Skeletal muscle tissue (tissue), 4 donors: ENCODE data around the gene SRL. TPM values are rescaled to one million over a fixed set of nuclear protein-coding genes. Genes with fewer than 3 reads are reported as not detected.
"Not testable (repeated sequence)": the region's sequence is repeated elsewhere in the genome, so short reads cannot be mapped to it uniquely, and the experiment has no call there.

Experiments used
- H3K27ac ChIP-seq: one replicate; pipeline ENCODE4 v1.7.0; 2013; ENCODE audit warnings: mild to moderate bottlenecking, low read depth, low read length, inconsistent platforms
- H3K27me3 ChIP-seq, 3 donors: one replicate each; pipeline ENCODE4 v1.7.0; 2013; ENCODE audit warnings: low read length in 3 of 3; ENCODE audit not compliant: control insufficient read depth in 3 of 3, insufficient read depth in 3 of 3
- H3K36me3 ChIP-seq, 3 donors: one replicate each; pipeline ENCODE4 v1.7.0; 2013; ENCODE audit warnings: low read length in 3 of 3; ENCODE audit not compliant: control insufficient read depth in 3 of 3, insufficient read depth in 3 of 3
- H3K4me1 ChIP-seq, 3 donors: one replicate each; pipeline ENCODE4 v1.7.0; 2013; ENCODE audit warnings: low read length in 3 of 3, mild to moderate bottlenecking in 3 of 3; ENCODE audit not compliant: control insufficient read depth in 3 of 3, insufficient read depth in 3 of 3
- H3K4me3 ChIP-seq, 3 donors: one replicate each; pipeline ENCODE4 v1.7.0; 2013; ENCODE audit warnings: low read length in 3 of 3
- H3K9ac ChIP-seq, 3 donors: one replicate each; pipeline ENCODE4 v1.7.0; 2013; ENCODE audit warnings: low read length in 3 of 3, mild to moderate bottlenecking in 3 of 3, moderate library complexity in 2 of 3, low read depth in 1 of 3
- H3K9me3 ChIP-seq, 3 donors: one replicate each; pipeline ENCODE4 v1.7.0; 2013; ENCODE audit warnings: low read length in 3 of 3; ENCODE audit not compliant: control insufficient read depth in 3 of 3
- total RNA-seq: library from RNA; depleted of rRNA; stranded (reverse); fragments of >200 nt; gene quantifications from one replicate; pipeline ENCODE4 v1.2.3, GENCODE V29; 2014
- donor health status: Osteomylitis.

Gene SRL
- total RNA-seq, 1 donor from 2014 or later = 230 TPM

DNA sequence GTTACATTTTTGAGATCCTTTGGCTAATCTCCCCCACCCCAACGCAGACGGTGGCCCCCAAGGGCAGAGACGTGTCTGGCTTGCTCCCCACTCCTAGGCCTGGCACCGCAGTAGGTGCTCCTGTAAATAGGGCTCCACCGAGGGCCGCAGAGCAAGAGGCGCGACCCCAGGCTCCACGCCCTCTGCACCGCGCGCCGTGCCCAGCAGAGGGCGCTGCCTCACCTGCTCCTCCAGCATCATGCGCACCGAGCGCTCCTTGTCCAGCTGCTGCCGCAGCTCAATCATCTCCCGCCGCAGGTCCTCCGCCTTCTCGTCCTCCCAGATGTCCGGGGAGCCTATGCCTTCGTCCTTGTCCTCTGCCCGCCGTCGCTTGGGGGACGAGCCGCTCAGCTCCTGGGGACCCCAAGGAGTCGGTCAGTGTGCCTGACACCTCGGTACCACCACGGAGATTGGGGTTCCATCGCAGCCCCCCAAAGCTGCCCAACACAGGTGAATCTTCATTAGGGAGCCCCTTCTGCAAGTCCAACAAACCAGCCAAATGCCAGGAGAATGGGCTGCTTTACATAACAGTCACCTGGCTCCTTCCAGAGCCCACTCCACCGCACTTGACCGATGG is 19.8 kb upstream of the SRL start:
- Histone ChIP-seq H3K4me1 (peaks cover 9 to 19% (median 11%) of the 10 kb centered on the region in 3 donors), H3K9me3 (no peaks in the 10 kb centered on the region), H3K4me3 (no peak overlapping the region), H3K27me3 (no peaks in the 10 kb centered on the region), H3K9ac (no peak overlapping the region), H3K27ac (no peak overlapping the region), H3K36me3 (peaks cover 15 to 28% (median 15%) of the 10 kb centered on the region in 3 donors)

DNA sequence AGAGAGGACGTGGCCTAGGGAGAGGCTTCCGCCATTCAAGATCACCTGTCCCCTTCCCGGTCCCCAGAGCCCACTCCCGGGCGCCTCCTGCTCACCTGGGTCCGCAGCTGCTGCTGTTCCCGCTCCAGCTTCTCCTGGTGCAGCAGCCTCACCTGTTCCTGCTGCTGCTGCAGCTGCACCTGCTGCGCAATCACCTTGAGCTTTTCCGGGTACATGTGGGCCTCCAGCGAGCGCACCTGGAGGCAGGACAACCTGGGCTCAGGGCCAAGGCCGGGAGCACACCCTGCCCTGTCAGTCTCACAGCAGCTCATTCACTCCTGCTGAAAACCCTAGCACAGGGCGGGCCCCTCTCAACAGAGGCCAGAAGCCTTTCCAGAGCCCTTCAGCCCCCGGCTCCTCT is 18.5 kb upstream of the SRL start:
- H3K4me1 ChIP-seq = peaks cover 9 to 16% (median 9%) of the 10 kb centered on the region in 3 donors
- no peaks in the 10 kb centered on the region for H3K27me3 ChIP-seq
- H3K9ac ChIP-seq = no peak overlapping the region
- H3K4me3 ChIP-seq = no peak overlapping the region
- no peaks in the 10 kb centered on the region for H3K9me3 ChIP-seq
- H3K27ac ChIP-seq = no peak overlapping the region
- peaks cover 13 to 28% (median 15%) of the 10 kb centered on the region in 3 donors for H3K36me3 ChIP-seq

DNA sequence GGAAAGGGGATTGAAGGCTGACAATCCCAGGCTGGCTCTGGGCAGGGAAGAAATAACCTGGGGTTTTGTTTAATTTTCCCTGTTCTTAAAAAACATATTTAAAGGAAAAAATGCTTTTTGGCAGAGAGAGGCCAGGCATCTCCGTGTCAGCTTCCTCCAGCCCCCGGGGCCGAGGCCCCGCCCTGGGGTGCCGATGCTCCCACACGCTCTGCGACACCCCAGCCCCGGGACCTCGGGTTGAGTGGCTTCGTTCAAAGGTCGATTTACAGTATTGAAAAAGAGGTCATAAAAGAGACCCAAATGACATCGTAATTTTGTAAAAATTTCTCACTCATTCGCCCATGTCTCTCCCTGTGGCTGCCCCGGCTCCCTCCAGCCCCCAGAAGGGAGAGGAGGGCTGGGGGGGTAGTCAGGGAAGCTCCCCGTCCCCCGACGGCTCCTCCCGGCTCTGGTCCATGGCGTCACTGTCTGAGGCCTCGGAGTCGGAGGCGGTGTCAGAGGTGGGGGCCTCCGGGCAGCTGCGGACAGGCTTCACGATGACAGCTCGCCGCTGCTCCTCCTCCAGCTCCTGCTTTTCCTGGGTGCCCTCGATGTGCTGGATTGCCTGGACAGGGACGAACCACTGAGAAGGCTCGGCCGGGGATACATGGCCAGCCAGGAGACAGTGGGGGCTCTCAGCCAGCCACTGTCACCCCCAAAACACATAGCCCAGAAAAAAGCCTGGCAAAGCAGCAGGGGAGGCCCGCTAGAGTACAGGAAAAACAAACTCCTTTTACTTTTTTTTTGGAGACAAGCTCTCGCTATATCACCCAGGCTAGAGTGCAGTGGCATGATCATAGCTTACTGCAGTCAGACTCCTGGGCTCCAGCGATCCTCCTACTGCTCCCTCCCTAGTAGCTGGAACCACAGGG is 16.0 kb upstream of the SRL start:
- Histone ChIP-seq H3K36me3 (peaks cover 13 to 28% (median 15%) of the 10 kb centered on the region in 3 donors), H3K4me1 (peaks cover 2 to 5% (median 5%) of the 10 kb centered on the region in 3 donors), H3K27me3 (no peaks in the 10 kb centered on the region), H3K27ac (peak overlapping the region; percentile 44), H3K9me3 (no peaks in the 10 kb centered on the region), H3K4me3 (no peak overlapping the region), H3K9ac (no peak overlapping the region)

DNA sequence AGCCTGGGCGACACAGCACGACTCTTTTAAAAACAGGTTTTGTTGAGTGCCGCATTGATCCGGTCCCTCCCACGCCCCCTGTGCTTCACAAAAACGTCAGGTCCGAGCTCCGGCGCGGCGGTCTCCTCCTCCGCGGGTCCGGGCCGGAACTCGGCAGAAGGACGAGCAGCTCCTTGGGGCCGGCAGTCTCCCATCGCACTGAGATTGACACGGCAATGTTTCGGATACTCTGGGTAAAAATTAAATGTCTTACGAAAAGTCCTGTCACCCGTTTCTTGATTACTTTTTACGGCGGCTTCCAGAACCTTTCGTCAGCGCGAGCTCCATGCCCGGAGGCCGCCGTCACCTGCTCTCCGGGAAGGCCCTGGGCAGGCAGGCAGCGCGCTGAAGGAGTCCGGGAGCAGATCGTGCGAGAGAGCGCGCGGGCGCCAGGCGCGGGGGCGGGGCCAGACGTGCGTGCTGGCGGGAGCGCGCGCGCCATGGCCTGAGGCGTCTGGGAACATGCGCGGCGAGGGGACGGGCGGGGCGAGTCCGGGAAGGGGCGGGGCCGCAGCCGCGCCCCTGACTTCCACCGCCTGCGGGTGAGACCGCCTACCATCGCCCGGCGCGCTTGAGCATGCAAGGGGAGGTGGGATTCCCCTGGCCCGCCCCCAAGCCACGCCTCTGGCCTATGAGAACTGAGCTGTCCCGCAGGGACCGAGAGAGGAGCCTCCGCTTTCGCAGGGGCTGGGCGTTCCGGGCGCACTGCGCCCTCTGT is 11.7 kb upstream of the SRL start:
- Histone ChIP-seq H3K9me3 (no peaks in the 10 kb centered on the region), H3K4me3 (peak overlapping the region; percentile 75 to 81 (median 79)), H3K27ac (peak overlapping the region; percentile 94), H3K4me1 (peaks cover 10 to 18% (median 16%) of the 10 kb centered on the region in 3 donors), H3K36me3 (peaks cover 2 to 5% (median 3%) of the 10 kb centered on the region in 3 donors), H3K27me3 (no peaks in the 10 kb centered on the region), H3K9ac (peak overlapping the region; percentile 87 to 91 (median 87))

DNA sequence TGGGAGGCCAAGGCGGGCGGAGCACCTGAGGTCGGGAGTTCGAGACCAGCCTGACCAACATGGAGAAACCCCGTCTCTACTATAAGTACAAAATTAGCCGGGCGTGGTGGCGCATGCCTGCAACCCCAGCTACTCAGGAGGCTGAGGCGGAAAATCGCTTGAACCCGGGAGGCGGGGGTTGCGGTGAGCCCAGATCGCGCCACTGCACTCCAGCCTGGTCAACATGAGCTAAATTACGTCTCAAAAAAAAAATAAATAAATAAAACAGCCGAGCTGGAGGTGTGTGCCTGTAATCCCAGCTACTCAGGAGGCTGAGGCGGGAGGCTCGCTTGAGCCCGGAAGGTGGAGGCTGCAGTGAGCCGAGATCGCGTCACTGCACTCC is 11.1 kb upstream of the SRL start:
- peak overlapping the region; percentile 94 for H3K27ac ChIP-seq

DNA sequence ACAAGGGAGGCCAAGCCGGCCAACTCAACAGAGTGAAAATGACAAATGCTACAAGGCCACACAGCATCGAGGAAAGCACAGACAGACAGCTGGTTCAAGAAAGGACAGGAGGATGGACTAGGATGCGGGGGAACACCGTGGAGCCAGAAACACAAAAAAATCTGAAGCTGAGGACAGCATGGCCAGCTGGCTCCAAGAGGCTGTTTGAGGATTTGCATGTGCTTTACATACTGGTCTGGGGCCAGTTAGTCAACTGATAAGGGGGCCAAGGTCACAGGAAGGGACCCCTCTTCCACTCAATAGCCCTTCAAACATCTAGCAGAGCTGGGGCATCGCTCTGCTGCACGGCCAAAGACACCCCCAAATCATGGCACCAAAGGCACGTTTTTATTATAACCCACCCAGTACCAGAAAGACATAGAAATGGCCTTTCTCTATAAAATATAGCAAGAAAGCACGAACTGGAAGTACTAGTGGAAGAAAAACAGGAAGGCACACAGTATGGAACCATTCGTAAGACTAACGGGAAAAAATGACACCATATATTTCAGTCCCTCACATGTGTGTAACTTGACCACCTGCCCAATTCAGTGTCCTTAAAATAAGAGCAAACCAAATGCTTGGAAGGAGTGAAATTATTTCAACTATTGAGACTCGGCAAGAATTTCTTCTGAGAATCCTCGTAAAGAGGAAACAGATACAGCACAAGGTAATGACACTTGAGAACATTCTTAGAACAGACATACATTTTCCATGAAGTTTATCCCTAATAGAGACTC is 7.8 kb upstream of the SRL start:
- no peaks in the 10 kb centered on the region for H3K36me3 ChIP-seq
- peak overlapping the region; percentile 41 for H3K27ac ChIP-seq
- H3K9me3 ChIP-seq = no peaks in the 10 kb centered on the region
- peak overlapping the region in 2 of 3 donors; percentile 33 to 52 for H3K9ac ChIP-seq
- peak overlapping the region in 1 of 3 donors; percentile 4 for H3K4me3 ChIP-seq
- H3K4me1 ChIP-seq = peaks cover 10 to 29% (median 21%) of the 10 kb centered on the region in 3 donors
- H3K27me3 ChIP-seq = no peaks in the 10 kb centered on the region

More for the DNA sequence above, 11.1 kb upstream of the SRL start:
- Histone ChIP-seq H3K4me1 (peaks cover 10 to 18% (median 16%) of the 10 kb centered on the region in 3 donors), H3K4me3 (peak overlapping the region; percentile 75 to 81 (median 79)), H3K9ac (peak overlapping the region; percentile 87 to 91 (median 87))
- not testable (repeated sequence) for H3K9me3 ChIP-seq, H3K27me3 ChIP-seq, H3K36me3 ChIP-seq

DNA sequence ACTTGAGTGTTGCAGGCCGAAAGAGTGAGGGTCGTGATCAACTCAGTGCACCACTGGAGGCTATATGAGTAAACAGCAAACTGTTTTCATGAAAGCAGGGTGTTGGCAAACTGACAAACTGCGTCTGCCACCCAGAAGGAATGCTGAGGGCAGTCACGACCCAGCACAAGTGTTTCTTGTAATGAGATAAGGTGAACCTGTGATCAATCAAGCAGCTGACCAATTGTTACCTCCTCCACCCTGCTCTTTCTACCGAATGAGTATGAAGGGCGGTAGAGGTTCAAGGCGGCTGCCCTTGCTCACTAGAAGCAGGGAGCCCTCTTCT is 5.5 kb upstream of the SRL start:
- Histone ChIP-seq H3K4me3 (no peak overlapping the region), H3K9ac (peak overlapping the region in 1 of 3 donors; percentile 14), H3K27ac (peak overlapping the region; percentile 36), H3K36me3 (no peaks in the 10 kb centered on the region), H3K4me1 (peaks cover 10 to 27% (median 17%) of the 10 kb centered on the region in 3 donors), H3K9me3 (no peaks in the 10 kb centered on the region), H3K27me3 (no peaks in the 10 kb centered on the region)

DNA sequence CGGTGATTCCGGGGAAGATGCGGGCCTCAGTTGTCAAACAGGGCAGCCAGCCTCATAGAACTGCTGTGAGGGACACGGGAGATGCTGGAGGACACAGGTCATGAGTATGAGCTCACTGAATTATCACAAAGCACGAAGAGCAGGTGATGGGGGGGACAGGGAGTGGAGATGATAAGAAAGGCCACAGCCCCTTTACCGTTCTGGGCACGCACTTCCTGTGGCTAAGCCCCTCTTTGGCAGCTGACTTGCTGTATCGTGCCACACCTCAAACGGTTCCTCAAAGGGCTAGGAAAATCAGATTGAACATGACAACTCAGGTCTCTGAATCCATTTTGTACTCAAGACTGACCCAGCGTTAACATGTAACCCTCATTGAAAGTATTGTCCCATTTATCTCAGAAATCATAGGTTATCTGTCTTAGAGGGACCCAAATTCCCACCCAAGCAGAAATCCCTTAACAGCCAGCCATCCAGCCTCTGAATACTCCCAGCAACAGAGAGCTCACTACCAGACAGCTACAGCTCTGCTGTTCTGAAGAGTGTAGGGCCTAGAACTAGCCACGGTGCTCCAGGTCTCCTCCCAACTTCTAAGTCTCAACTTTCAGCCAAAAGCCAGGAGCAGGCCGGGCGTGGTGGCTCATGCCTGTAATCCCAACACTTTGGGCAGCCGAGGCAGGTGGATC is 5.0 kb upstream of the SRL start:
- Histone ChIP-seq H3K9me3 (no peaks in the 10 kb centered on the region), H3K4me1 (peaks cover 14 to 32% (median 22%) of the 10 kb centered on the region in 3 donors), H3K9ac (peak overlapping the region in 2 of 3 donors; percentile 14 to 23), H3K4me3 (no peak overlapping the region), H3K27ac (peak overlapping the region; percentile 36), H3K27me3 (no peaks in the 10 kb centered on the region), H3K36me3 (no peaks in the 10 kb centered on the region)
